HG02642 (cell line): ENCODE measurements around the gene ABLIM3.
"Not testable (repeated sequence)": the region's sequence is repeated elsewhere in the genome, so short reads cannot be mapped to it uniquely, and the experiment has no call there.

Experiments used
- ATAC-seq: cut with Tn5 transposase; IDR thresholded peaks from one replicate; pipeline ENCODE4 v1.9.1; 2021; ENCODE audit warnings: mild to moderate bottlenecking; ENCODE audit not compliant: unreplicated experiment, poor library complexity

The ABLIM3 gene

DNA sequence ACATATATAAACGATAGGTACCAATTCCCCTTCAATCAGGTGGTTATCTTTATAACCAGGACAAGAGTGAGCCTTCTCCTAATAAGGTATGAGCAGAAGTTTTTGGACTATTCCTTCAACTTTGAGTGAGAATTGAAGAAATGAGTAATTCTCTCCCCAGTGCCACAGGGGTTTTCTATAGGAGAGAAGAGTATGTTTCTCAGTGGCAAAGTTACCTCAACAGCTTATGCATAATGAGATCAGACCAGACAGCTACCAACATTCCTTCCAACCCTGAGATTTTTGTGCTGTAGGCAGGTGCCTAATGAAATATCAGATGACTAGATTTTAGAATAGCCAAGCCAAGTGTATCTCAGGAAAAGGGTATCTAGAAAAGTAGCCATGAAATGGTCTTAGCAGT, 40.9 kb downstream of the ABLIM3 start:
- no peak for ATAC-seq

DNA sequence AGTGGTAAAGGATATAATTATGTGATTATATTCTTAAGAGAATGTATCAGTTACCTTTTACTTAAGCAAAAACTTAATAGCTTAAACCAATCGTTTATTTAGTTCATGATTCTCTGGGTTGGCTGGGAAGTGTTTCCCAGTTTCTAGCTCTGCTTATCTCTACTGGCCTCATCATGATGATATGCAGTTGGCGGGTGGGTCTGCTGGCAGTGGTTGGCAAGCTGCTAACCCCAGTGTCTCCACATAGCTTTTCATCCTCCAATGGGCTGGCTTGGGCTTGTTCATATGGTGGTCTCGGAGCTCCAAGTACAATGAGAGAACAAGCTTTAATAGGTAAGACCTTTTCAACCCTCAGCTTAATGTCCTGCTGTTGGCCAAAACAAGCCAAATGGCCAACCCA, 43.8 kb downstream of the ABLIM3 start:
- ATAC-seq = no peak

DNA sequence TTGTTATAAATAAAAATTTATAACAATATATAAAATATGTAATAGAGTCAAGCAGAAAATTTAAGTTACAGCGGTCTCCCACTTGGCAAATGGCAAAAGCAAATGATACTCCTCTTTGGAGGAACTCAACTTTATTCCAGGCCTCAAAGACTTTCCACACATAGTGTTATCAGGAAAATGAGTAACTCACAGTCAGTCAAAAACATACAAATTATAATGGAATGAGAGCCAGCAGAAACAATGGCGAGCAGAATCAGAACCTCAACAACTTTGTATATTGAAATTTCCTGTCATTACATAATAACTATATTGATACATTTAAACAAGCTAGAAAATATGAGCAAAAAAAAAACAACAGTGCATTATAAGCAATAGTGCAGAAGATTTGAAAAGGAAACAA, 45.2 kb downstream of the ABLIM3 start:
- ATAC-seq = no peak

DNA sequence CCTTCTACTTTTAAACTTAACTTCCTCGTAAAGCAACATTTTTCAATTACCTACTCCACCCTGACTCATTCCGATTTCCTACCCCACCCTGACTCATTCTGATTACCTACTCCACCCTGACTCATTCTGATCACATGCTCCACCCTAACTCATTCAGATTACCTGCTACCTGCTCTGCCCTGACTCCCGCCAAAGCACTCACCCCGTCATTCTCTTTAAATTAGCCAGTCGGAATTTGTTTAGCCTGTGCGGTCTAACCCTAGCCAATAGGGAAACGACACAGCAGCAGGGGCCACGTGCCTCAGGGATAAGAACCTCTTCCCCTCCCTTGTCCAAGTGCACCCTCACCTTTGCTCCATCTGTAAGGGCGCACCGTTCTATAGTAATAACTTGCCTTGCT, 46.3 kb downstream of the ABLIM3 start:
- ATAC-seq = not testable (repeated sequence)

DNA sequence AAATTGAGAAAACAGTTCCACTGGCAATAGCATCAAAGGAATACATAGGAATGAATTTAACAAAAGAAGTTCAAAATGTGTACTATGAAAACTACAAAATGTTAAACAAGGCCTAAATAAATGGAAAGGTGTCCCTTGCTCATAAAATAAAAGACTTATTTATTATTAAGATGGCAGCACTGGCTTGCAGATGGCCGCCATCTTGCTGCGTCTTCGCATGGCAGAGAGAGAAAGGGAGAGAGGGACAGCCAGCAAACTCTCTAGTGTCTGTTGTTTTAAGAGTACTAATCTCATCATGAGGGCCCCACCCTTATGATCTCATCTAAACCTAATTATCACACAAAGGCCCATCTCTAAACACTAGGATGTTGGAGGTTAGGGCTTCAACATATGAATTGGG, 47.1 kb downstream of the ABLIM3 start:
- no peak for ATAC-seq

DNA sequence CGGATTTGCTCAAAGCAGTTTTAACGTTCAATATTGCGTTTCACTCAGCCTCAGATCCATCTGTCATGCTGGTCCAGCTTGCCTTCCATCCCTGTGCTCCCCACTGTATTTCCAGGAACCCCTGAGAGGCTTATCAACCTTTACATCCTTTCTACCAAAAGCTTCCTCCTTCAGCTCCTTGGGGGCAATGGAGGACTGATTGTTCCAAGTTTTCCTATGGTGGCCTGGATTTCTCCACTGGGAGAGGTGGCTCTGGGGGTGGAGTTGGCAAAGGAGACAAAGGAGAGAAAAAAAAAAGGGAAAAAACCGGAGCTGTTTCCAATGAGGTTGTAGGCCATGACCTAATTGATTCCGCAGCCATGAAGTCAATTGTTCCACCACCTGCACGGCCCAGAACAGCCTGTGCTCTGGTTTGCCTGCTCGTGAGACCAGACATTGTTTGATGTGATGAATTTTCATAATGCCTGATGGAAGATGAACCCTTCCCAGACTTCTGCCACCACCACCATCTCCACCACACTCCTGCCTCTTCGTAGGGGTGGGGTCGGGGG, 54.1 kb downstream of the ABLIM3 start:
- no peak for ATAC-seq

DNA sequence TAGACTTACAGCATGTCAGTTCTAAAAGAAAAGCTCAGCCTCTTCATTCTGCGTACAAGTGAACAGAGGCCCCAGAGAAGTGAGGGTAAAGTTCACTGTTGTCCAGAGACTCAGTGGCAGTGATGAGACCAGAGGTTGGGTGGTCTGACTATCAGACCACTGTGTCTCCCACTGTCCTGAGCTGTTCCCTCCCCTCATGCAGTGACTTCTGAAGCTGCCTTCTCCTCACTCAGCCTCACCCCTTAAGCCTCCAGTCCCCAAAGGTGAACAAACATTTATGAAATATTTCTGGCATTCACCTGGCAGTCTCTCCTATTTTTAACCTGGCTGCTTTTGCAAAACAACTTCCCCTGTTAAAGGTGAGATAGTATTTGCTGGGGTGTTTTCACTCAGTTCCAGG, 54.7 kb downstream of the ABLIM3 start:
- ATAC-seq = no peak

DNA sequence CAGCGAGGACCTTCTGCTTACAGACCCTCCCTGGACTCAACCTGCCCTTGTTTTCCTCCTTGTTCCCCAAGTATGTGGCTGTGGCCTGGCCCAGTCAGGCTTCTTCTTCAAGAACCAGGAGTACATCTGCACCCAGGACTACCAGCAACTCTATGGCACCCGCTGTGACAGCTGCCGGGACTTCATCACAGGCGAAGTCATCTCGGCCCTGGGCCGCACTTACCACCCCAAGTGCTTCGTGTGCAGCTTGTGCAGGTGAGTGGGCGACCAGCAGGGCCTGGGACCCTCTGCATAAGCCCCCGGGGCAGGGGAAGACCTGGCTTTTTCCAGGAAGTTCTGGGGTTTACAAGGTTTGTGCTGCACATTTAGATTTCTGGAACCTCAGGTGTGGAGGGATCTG, 56.9 kb downstream of the ABLIM3 start:
- no peak for ATAC-seq

DNA sequence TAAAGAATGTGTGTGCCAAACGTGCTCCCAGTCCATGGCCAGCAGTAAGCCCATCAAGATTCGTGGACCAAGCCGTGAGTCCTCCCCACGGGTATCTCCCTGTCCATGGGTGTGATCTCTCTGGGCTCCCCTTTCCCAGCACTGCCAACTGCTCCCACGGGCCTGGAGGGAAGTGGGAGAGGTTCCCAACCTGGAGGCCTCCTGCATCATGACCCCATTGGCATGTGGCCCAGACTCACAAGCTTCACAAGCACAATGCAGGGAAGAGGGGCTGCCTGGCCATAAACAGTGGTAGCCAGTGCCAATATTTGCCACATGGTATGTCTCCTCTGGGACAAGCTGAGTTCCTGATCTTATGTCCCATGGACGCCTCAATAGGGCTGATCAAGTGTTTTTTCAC, 59.1 kb downstream of the ABLIM3 start:
- ATAC-seq = no peak

DNA sequence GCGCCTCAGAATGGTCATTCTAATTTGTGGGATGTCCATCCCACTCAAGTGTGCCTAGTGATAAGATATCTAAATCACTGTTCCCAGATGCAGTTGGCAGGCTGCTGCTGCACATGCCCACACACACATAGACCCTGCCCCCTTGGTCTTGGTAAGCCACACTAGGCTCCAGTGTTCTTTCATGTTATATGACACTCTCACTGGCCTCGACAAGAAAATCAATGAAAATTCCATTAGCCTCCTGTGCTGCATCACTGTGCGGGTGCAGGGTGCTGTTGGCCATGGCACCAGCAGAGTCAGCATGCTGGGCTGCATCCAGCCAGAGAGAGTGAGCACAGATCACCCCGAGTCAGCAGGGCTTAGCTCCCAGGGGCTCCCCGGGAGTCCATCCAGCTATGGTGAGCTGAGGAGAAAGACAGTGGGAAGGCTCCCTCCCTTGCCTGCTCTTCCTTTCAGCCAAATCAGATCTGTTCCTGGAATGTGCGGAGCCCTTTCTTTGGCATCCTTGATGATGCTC, 59.9 kb downstream of the ABLIM3 start:
- ATAC-seq = no peak

DNA sequence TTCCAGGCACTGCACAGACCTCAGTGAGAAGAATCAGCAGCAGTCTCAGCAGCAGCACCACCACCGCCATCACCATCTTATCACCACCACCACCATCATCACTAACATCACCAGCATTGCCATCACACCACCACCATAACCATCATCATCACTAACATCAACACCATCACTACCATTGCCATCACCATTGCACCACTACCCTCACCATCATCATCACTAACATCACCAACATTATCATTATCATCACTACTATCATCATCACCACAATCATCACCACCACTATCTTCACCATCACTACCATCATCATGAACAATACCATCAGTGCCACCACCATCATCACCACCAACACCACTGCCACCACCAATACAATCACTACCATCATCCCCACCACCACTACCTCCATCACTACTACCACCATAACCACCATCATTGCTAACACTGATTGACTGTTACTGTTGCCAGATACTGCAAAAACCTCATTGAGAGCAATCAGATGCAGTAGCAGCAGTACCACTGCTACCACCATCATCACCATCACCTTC, 61.7 kb downstream of the ABLIM3 start:
- ATAC-seq = no peak

DNA sequence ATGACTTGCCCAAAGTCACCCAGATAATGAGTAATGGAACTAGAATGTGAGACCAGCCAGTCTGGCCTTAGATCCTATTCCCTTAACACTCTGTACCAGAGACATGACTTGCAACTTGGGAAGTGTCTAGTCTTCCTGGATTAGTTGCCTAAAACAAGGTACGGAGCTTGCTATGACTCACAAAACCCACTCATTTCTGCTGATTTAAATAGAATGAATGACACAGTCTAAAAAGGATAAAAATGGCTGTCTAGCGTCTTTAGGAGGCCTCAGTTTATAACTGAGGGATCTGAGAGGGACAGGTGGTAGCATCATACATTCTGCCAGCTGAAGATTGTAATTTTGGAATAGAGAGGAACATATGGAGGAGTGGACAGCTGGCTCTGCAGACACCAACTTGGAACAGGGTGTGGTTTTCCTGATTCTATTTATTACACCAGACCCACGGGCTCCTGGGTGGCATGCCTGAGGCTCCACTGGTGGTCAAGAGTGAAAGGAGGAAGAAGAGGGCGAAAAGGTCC, 62.7 kb downstream of the ABLIM3 start:
- no peak for ATAC-seq

DNA sequence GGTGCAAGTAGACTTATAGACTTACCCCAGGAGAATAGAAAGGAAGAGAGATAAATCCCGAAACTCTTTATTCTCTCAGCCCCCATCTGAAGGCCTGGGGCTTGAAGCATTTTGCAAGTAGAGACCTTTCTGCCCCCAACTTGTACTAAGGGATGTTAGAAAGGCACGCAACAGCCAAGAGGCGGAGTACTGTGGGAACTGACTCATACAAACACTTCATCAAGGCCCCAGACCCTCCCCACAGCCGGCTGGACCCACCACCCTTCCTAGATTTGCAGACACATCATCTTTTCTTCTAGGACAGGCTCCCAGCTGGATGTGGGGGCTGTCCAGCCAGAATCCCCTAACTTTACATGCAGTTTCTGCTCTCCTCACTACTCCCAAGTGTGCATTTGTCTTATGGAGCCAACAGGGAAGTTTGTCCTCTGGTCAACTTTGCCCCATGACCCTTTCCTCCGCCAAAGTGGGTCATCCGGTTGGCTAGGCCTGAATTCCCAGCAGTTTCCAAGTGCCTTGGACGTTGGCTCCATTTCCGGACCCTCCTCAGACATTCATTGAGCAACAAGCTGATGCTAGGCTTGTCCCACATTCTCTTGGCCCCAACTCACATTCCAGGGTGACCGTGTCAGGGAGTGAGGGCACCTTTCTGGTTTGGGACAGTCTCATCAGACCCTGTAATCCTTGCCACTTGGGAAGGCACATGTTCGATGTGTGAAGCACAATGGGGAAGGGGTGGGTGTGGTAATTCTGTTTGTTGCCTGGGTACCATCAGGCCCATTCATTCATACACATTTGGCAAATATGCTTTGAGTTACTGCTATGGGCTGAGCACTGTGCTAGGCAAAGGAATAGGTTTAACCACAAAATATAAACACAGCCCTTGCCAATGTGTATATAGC, 64.6 kb downstream of the ABLIM3 start:
- no peak for ATAC-seq

DNA sequence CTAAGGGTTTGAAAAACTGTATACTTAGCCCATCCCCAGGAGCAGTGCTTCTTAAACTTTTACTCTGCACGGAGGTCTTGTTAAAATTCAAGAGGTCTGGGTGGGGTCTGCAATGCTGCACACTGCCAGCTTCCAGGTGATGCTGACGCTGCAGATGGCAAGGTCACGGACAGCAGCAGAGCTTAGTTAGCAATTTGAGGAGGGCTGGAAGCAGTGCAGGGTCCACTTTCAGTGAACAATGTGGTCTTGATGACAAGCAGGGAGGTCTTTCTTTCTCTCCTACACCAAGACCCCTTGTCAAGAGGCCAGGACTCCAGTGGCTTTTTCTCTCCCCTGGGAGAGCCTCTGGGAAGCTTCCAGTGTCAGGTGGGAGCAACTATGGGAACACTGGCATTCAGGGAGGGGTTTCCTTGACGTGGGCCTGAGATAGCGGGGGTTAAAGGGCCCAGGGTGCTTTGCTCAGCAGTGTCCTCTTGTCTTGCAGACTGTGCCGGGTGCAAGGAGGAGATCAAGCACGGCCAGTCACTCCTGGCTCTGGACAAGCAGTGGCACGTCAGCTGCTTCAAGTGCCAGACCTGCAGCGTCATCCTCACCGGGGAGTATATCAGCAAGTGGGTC, 65.3 kb downstream of the ABLIM3 start:
- no peak for ATAC-seq

DNA sequence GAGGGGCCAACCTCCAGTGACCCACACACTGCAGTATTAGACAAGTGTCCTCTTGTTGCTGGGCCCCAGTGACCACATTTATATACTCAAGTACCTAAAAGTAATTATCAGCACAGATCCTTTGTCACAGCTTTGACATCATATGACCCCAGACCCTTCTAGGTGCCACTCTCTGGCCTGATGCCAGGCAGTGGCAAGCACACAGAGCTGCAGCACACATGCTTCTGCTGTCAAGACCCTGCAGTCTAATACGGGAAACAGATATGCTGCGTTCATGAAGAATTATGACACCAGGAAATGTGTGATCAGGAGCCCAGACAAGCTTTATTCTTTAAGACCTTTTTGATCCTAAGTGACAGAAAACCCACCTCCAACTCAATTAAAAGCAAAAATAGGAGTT, 66.5 kb downstream of the ABLIM3 start:
- no peak for ATAC-seq

DNA sequence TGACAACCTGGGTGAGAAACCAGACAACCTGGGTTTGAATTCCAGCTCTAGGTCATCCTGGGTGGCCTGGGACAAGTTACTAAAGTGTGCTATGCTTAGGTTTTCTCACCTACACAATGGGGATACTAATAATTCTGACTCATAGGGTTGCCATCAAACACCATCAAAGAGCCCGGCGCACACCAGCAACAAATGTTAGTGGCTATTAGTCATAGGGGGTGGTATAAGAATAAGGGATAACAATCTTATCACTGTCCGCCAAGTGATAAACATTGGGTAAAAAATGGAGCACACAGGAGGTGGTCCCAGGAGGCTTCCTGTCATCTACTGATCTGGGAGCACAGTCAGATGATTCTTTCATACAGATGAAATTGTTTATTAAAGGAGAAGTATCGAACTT, 68.9 kb downstream of the ABLIM3 start:
- no peak for ATAC-seq

DNA sequence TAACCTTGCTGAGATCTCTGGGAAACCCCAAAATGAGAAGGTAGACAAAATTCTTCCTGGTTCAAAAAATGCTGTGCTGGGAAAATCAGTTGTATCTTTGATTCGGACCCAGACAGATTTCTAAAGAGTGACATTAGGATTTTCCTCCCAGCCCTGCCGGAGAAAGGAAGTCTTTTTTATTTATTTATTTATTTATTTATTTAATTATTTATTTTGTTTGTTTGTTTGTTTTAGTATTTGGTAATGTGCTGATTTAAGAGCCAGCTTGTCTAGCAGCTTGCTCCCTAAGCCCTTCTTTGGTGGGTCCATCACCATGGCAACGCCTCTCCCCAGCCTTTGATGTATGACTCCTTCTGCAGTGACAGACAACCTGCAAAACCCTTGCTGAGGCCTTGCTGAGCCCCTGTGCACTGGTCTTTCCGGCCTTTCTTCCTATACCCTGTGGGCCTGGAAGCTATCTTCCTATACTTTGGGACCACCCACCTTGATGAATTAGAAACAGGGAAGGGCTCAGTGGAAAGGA, 69.7 kb downstream of the ABLIM3 start:
- ATAC-seq = no peak

DNA sequence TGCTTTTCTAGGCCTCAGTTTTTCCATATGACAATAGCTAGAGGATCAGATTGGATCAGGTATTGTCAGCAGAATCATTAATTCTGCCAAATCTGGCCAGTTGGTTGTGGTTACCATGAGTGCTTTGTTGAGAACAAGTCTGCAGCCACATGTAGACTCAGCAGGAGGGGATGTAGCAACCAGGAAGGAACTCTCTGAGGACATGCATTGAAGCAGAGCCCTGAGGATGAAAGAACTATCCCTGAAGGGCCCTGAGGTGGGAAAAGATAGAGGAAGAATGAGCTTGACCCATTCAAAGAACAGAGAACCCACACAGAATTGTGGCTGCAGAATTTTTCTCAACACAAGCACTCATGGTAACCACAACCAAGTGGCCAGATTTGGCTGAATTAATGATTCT, 70.3 kb downstream of the ABLIM3 start:
- no peak for ATAC-seq

DNA sequence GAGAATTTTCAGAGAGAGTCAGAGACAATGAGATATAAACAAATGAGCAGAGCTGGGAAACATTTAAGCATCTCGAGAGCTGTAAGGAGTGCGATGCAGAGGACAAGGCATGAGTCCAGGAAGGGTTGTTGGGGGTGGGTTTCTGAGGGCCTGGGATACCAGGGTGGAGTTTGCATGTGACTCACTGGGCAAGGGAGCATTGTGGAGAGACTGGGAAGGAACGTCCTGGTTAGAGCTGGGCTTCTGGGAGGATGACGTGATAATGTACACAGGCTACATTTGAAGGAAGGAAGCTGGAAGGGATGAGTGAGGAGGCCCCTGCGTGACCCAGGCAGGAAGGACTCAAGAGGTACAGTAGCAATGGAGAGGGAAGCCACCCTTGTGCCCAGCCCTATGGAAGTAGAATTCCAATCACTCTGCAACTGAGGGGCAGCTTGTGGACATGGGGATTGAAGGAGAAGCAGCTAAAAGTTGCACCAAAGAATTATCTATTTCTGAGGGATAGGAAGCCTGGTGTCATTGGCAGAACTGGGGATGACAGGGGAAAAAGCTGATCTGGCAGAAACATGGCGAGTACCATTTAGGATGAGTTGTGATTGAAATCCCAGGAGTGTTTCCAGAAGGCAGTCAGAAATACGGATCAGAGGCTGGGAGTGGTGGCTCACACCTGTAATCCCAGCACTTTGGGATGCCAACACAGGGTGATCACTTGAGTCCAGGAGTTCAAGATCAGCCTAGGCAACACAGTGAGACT, 71.1 kb downstream of the ABLIM3 start:
- no peak for ATAC-seq

DNA sequence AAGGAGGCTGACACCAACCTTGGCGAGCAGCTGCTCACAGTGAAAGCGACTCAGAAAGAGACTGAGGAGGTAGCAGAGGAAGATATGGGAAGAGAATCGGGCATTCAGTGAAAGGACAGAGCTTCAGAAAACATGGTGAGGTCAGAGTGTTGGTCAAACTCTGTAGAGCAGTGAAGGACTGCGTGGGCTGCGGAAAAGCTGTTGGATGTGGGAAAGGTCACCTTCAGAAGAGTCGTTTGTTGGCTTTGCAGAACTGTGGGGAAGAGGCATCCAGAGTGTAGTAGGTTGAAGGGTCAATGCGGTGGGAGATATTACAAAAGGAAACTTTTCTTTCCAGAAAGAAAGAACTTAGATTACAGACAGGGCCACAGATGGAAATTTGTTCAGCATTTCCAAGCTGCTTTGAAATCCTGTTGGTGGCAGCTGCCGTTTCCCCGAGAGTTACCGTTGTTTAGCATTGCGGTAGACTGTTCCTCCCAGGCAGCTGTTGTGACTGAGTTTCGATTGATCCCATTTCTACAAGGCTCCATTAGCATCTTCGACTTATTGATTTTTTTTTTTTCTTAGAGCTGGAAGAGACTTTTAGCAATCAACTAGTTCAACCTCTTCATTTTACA, 72.1 kb downstream of the ABLIM3 start:
- no peak for ATAC-seq
